Mesendoderm (in vitro differentiated cells): ENCODE data around the gene KRTAP5-10. TPM values are rescaled to one million over a fixed set of nuclear protein-coding genes. Genes with fewer than 3 reads are reported as not detected.
"Not testable (repeated sequence)": the region's sequence is repeated elsewhere in the genome, so short reads cannot be mapped to it uniquely, and the experiment has no call there.

Source experiments
- DNase-seq: peaks from one replicate; pipeline ENCODE4 v3.0.0; 2013
- H2AK5ac ChIP-seq: 2 replicates; pipeline ENCODE4 v1.6.1; 2013; ENCODE audit warnings: low read length, inconsistent platforms
- H2BK120ac ChIP-seq: 2 replicates; pipeline ENCODE4 v1.6.1; 2013; ENCODE audit warnings: low read depth, mild to moderate bottlenecking, low read length, moderate library complexity, mixed read lengths
- H2BK15ac ChIP-seq: replicated peaks from 2 replicates; pipeline ENCODE4 v1.6.1; 2013; ENCODE audit warnings: low read depth, mild to moderate bottlenecking, moderate library complexity
- H2BK5ac ChIP-seq: 2 replicates; pipeline ENCODE4 v1.6.1; 2013; ENCODE audit warnings: low read length, inconsistent platforms
- H3K18ac ChIP-seq: 2 replicates; pipeline ENCODE4 v1.6.1; 2013; ENCODE audit warnings: mild to moderate bottlenecking, low read length, mixed read lengths
- H3K23ac ChIP-seq: one replicate; pipeline ENCODE4 v1.6.1; 2013; ENCODE audit warnings: low read length
- H3K27ac ChIP-seq: 2 replicates; pipeline ENCODE4 v1.5.1; 2013; ENCODE audit warnings: low read depth, mild to moderate bottlenecking, inconsistent platforms, low read length, moderate library complexity
- H3K27me3 ChIP-seq: 2 replicates; pipeline ENCODE4 v1.6.1; 2013; ENCODE audit warnings: low read length, control low read depth, mild to moderate bottlenecking, inconsistent platforms; ENCODE audit not compliant: insufficient read depth, poor library complexity
- H3K36me3 ChIP-seq: 2 replicates; pipeline ENCODE4 v1.6.1; 2013; ENCODE audit warnings: low read length, inconsistent platforms; ENCODE audit not compliant: control insufficient read depth, insufficient read depth
- H3K4ac ChIP-seq: one replicate; pipeline ENCODE4 v1.6.1; 2013; ENCODE audit warnings: low read depth, mild to moderate bottlenecking, low read length, moderate library complexity
- H3K4me1 ChIP-seq: 2 replicates; pipeline ENCODE4 v1.6.1; 2013; ENCODE audit warnings: low read depth, low read length, inconsistent platforms; ENCODE audit not compliant: control insufficient read depth
- H3K4me2 ChIP-seq: 2 replicates; pipeline ENCODE4 v1.6.1; 2013; ENCODE audit warnings: low read length
- H3K4me3 ChIP-seq: 2 replicates; pipeline ENCODE4 v1.5.1; 2013; ENCODE audit warnings: mild to moderate bottlenecking, low read length
- H3K56ac ChIP-seq: one replicate; pipeline ENCODE4 v1.6.1; 2013; ENCODE audit warnings: low read length
- H3K79me1 ChIP-seq: 2 replicates; pipeline ENCODE4 v1.6.1; 2013; ENCODE audit warnings: low read length, inconsistent platforms
- H3K79me2 ChIP-seq: 2 replicates; pipeline ENCODE4 v1.6.1; 2013; ENCODE audit warnings: mild to moderate bottlenecking, low read length; ENCODE audit not compliant: control insufficient read depth, insufficient read depth
- H3K9ac ChIP-seq: 2 replicates; pipeline ENCODE4 v1.6.1; 2013; ENCODE audit warnings: low read length, inconsistent platforms
- H4K5ac ChIP-seq: one replicate; pipeline ENCODE4 v1.6.1; 2013; ENCODE audit warnings: low read length
- H4K8ac ChIP-seq: one replicate; pipeline ENCODE4 v1.6.1; 2013; ENCODE audit warnings: low read depth, mild to moderate bottlenecking, control low read depth, low read length, moderate library complexity
- WGBS: extraction: QIAGEN DNeasy Blood & Tissue Kit; methylation state at CpG from one replicate; pipeline ENCODE4 v1.1.7; 2013; ENCODE audit warnings: low lambda C conversion rate, missing lambda C conversion rate; ENCODE audit not compliant: insufficient coverage; ENCODE audit errors: extremely low coverage; 5-methylcytosine and 5-hydroxymethylcytosine counted together
- small RNA-seq: library from polyadenylated mRNA; stranded (forward); fragments of <200 nt; extraction: miRNeasy Mini kit (QIAGEN cat#:217004); gene quantifications from one replicate; pipeline ENCODE3, GENCODE V24; 2013; ENCODE audit not compliant: insufficient read depth

KRTAP5-10 gene

DNA sequence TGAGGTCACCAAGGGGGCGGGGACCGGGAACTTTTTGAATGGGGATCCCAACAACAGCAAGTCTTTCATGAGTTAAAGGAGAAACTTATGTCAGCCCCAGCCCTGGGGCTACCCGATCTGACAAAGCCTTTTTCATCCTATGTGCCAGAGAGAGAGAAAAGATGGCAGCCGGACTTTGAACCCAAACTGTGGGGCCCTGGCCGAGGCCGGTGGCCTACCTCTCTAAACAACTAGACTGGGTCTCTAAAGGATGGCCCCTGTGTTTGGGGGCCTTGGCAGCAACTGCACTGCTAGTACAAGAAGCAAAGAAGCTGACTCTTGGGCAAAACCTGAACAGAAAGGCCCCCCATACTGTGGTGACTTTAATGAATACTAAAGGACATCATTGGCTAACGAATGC, 48.6 kb downstream of the KRTAP5-10 start:
- H3K36me3 ChIP-seq, H2AK5ac ChIP-seq, H3K18ac ChIP-seq: not testable (repeated sequence)

DNA sequence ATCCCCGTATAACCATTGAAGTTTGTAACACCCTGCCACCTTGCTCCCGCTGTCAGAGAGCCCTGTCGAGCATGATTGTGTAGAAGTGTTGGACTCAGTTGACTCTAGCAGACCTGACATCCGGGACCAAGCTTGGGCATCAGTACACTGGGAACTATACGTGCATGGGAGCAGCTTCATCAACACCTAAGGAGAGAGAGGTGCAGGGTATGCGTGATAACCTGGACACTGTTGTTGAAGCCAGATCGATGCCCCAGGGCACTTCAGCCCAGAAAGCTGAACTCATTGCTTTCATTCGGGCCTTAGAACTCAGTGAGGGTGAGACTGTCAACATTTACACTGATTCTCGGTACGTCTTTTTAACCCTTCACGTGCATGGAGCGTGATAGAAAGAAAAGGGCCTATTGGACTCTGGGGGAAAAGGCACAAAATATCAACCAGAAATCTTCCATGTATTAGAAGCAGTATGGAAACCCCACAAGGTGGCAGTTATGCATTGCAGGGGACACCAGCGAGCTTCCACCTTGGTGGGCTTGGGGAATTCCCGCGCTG, 49.1 kb downstream of the KRTAP5-10 start:
- not testable (repeated sequence) for H3K79me2 ChIP-seq, H3K27ac ChIP-seq, H4K8ac ChIP-seq, H2AK5ac ChIP-seq, H2BK15ac ChIP-seq, H3K4me1 ChIP-seq, H3K18ac ChIP-seq, H3K27me3 ChIP-seq, H4K5ac ChIP-seq, H3K56ac ChIP-seq, H3K4me3 ChIP-seq, H3K79me1 ChIP-seq, H3K36me3 ChIP-seq, H2BK5ac ChIP-seq, H3K4me2 ChIP-seq, H3K9ac ChIP-seq, H3K4ac ChIP-seq, DNase-seq, H2BK120ac ChIP-seq, H3K23ac ChIP-seq
- no CpG with 5 or more reads among the region's 15 CpGs for WGBS

More for the DNA sequence above, 48.6 kb downstream of the KRTAP5-10 start:
- DNase-seq, H3K27me3 ChIP-seq, H4K8ac ChIP-seq, H3K4ac ChIP-seq, H3K27ac ChIP-seq, H3K79me2 ChIP-seq, H3K4me3 ChIP-seq, H2BK5ac ChIP-seq, H3K56ac ChIP-seq, H3K4me2 ChIP-seq, H3K79me1 ChIP-seq, H4K5ac ChIP-seq, H3K9ac ChIP-seq, H3K4me1 ChIP-seq, H3K23ac ChIP-seq, H2BK120ac ChIP-seq, H2BK15ac ChIP-seq: not testable (repeated sequence)
- WGBS: no CpG with 5 or more reads among the region's 7 CpGs

DNA sequence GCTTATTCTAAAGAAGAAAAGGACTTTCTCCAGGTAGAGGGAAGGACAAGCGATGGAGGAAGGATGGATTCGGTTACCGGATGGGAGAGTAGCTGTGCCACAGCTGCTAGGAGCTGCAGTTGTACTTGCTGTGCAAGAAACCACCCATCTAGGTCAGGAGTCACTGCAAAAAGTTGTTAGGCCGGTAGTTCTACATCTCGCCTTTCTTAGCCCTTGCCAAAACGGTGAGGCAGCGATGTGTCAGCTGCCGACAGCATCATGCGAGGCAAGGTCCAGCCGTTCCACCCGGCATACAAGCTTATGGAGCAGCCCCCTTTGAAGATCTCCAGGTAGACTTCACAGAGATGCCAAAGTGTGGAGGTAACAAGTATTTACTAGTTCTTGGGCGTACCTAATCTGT, 49.6 kb downstream of the KRTAP5-10 start:
- H3K27me3 ChIP-seq, H2BK120ac ChIP-seq, H3K18ac ChIP-seq, H3K4me3 ChIP-seq, H2BK15ac ChIP-seq, H3K79me2 ChIP-seq, H3K56ac ChIP-seq, H3K9ac ChIP-seq, H3K23ac ChIP-seq, H4K8ac ChIP-seq, DNase-seq, H3K27ac ChIP-seq, H3K4me2 ChIP-seq, H4K5ac ChIP-seq, H3K36me3 ChIP-seq, H3K4ac ChIP-seq, H2AK5ac ChIP-seq, H2BK5ac ChIP-seq, H3K4me1 ChIP-seq, H3K79me1 ChIP-seq: not testable (repeated sequence)
- WGBS: no CpG with 5 or more reads among the region's 12 CpGs

Small RNA genes lying within 50 kb of the gene (small RNA-seq; reads per million reads assigned to genes)
- gene AP000867.1 (not detected), gene KRTAP5-14P (not detected)
